ENCODE results near the gene CRABP1. TPM values are rescaled to one million over a fixed set of nuclear protein-coding genes. Genes with fewer than 3 reads are reported as not detected.
A peak's percentile ranks its signal among the peaks of the same experiment; 100 is the strongest.

CRABP1 gene
- total RNA-seq, 2 donors from 2014 or later, result not detected

DNA sequence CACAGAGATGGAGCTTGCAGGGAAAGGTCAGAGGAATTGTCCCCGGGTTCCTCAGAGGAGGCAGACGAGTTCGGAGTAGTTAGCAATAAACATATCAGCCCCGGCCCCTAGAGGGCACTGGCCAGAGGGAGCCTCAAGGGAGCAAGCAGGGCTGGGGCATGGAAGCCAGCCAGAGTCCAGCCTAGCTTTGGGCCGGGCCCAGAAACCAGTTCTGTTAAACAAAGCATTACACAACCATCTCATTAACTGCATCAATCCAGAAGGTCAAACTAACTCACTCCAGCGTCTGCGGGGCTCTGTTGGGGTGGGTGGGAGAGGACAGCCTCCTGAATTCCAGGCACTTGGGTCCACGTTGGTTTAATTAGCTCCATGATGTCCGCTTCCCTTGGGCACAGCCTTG is 56.8 kb downstream of the CRABP1 start:
- Histone ChIP-seq H3K4me3 (no peak overlapping the region), H3K36me3 (no peaks in the 10 kb centered on the region), H3K27ac (no peak overlapping the region), H3K9me3 (no peaks in the 10 kb centered on the region), H3K4me1 (replicated peaks) (no peaks in the 10 kb centered on the region), H3K27me3 (replicated peaks; ENCODE audit: insufficient read depth) (no peaks in the 10 kb centered on the region)
- 35% methylated on average over 9 of the region's 9 CpGs for WGBS
- TF ChIP-seq, protein P1, sequence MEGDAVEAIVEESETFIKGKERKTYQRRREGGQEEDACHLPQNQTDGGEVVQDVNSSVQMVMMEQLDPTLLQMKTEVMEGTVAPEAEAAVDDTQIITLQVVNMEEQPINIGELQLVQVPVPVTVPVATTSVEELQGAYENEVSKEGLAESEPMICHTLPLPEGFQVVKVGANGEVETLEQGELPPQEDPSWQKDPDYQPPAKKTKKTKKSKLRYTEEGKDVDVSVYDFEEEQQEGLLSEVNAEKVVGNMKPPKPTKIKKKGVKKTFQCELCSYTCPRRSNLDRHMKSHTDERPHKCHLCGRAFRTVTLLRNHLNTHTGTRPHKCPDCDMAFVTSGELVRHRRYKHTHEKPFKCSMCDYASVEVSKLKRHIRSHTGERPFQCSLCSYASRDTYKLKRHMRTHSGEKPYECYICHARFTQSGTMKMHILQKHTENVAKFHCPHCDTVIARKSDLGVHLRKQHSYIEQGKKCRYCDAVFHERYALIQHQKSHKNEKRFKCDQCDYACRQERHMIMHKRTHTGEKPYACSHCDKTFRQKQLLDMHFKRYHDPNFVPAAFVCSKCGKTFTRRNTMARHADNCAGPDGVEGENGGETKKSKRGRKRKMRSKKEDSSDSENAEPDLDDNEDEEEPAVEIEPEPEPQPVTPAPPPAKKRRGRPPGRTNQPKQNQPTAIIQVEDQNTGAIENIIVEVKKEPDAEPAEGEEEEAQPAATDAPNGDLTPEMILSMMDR (IDR thresholded peaks at IDR 0.05), result peak in 3 of 4 experiments; percentile 28 to 42 (median 31)
- no peak for TF ChIP-seq POLR2A (IDR thresholded peaks at IDR 0.05)
- peak; percentile 52 for TF ChIP-seq POLR2AphosphoS5 (IDR thresholded peaks at IDR 0.05)
- DNase-seq (ENCODE audit: low spot score), result peak; percentile 46
- intact Hi-C loops (cut with DNase I), result no loop called here

DNA sequence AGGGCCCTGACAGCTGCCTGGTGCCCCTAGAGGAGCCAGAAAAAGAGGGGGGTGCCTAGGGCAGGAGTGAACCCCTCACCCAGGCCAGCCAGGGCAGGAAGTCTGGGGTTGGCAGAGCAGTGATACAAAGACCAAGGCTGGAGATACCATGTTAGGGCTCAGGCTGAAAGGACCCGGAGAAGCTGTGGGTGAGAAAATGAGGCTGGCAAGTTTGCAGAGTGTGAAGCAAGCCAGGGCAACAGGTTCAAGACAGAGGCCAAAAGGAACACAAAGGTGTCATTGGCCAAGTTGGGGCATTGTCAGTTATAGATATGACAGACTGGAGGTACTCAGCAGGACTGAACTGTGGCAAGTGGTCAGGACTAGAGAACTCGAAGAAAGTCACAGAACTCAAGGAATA is 57.2 kb downstream of the CRABP1 start:
- WGBS, result 90% methylated on average over 2 of the region's 2 CpGs
- no peak for DNase-seq (ENCODE audit: low spot score)
- TF ChIP-seq POLR2AphosphoS5 (IDR thresholded peaks at IDR 0.05) (no peak), POLR2A (IDR thresholded peaks at IDR 0.05) (no peak)
- TF ChIP-seq, protein P1 (IDR thresholded peaks at IDR 0.05), result no peak
- Histone ChIP-seq H3K4me3 (no peak overlapping the region), H3K9me3 (no peaks in the 10 kb centered on the region), H3K36me3 (no peaks in the 10 kb centered on the region), H3K27ac (no peak overlapping the region), H3K27me3 (replicated peaks; ENCODE audit: insufficient read depth) (no peaks in the 10 kb centered on the region), H3K4me1 (replicated peaks) (no peaks in the 10 kb centered on the region)
- intact Hi-C loops (cut with DNase I), result no loop called here

Small RNAs within 50 kb of the gene (small RNA-seq; reads per million reads assigned to genes)
- 0 reads per million in 2 donors for gene AC090607.5

Other genes starting within 250 kb of the CRABP1 start
- gene SH2D7, start 247.8 kb upstream of the CRABP1 start, total RNA-seq, result under 1 TPM in 1 of 2 donors, not detected in 1; 0.28 TPM
- gene CIB2, start 208.9 kb upstream of the CRABP1 start, total RNA-seq, result 10 to 100 TPM; 16.7 to 23.0 TPM
- gene IDH3A, start 191.0 kb upstream of the CRABP1 start, total RNA-seq, result 100 to 1,000 TPM in 1 of 2 donors, 10 to 100 TPM in 1; 32.1 to 115 TPM
- 1 to 10 TPM in 1 of 2 donors, not detected in 1; 7.4 TPM for gene ACSBG1, start 105.8 kb upstream of the CRABP1 start, total RNA-seq
- 10 to 100 TPM; 32.1 to 43.7 TPM for gene DNAJA4, start 75.8 kb upstream of the CRABP1 start, total RNA-seq
- gene SKIC8, start 40.7 kb upstream of the CRABP1 start, total RNA-seq, result 100 to 1,000 TPM in 1 of 2 donors, 10 to 100 TPM in 1; 58.1 to 109 TPM
- gene IREB2, start 97.9 kb downstream of the CRABP1 start, total RNA-seq, result 10 to 100 TPM; 30.5 to 39.0 TPM
- gene HYKK, start 167.2 kb downstream of the CRABP1 start, total RNA-seq, result 10 to 100 TPM in 1 of 2 donors, 1 to 10 TPM in 1; 6.2 to 11.2 TPM
- 100 to 1,000 TPM in 1 of 2 donors, 10 to 100 TPM in 1; 62.8 to 174 TPM for gene PSMA4, start 200.1 kb downstream of the CRABP1 start, total RNA-seq
- 1 to 10 TPM; 1.9 to 2.0 TPM for gene CHRNA5, start 225.2 kb downstream of the CRABP1 start, total RNA-seq